Caco-2 (cell line): Measurements from ENCODE around the gene SMG7. TPM values are rescaled to one million over a fixed set of nuclear protein-coding genes. Genes with fewer than 3 reads are reported as not detected.
A peak's percentile ranks its signal among the peaks of the same experiment; 100 is the strongest.

Experiments
- BruUV-seq: library from RNA; stranded (reverse); fragments of 400-500 nt; replicated peaks from 2 replicates; lab custom pipeline; 2021; lab: Mats Ljungman, UMichigan
- CTCF ChIA-PET: fragments of 300-600 bp; sonication (Branson Sonifier 250); formaldehyde crosslinking; loops from one replicate; lab custom pipeline; 2022; ENCODE audit warnings: antibody characterized with exemption; lab: Charles Lee
- POLR2A ChIA-PET: fragments of 300-600 bp; sonication (Branson Sonifier 250); formaldehyde crosslinking; loops from one replicate; lab custom pipeline; 2022; ENCODE audit warnings: antibody characterized with exemption; lab: Charles Lee
- DNase-seq, 2 experiments: peaks; one replicate each; pipeline versions ENCODE4 v3.0.0 to v3.0.0-alpha.2; 2020 to 2022
- H3K27me3 ChIP-seq: replicated peaks from 2 replicates; pipeline ENCODE4 v1.6.0; 2011; ENCODE audit warnings: low read length; ENCODE audit not compliant: control insufficient read depth, insufficient read depth
- H3K36me3 ChIP-seq: 2 replicates; pipeline ENCODE4 v1.5.1; 2011; ENCODE audit warnings: low read length; ENCODE audit not compliant: control insufficient read depth, insufficient read depth
- H3K4me1 ChIP-seq: fragments of 250-450 bp; sonication (Bioruptor Pico); 2 replicates; pipeline ENCODE4 v1.5.1; 2020; ENCODE audit warnings: mild to moderate bottlenecking
- H3K4me3 ChIP-seq: 2 replicates; pipeline ENCODE4 v1.5.1; 2011; ENCODE audit warnings: low read depth, mild to moderate bottlenecking, control low read depth, low read length
- H3K9me3 ChIP-seq: fragments of 250-450 bp; sonication (Bioruptor Pico); 2 replicates; pipeline ENCODE4 v1.5.1; 2020; ENCODE audit warnings: mild to moderate bottlenecking, moderate library complexity
- H3K27ac Mint-ChIP-seq: one replicate; pipeline ENCODE4 v1.8.0; 2022; ENCODE audit warnings: mixed read lengths; ENCODE audit not compliant: unreplicated experiment
- H3K27me3 Mint-ChIP-seq: one replicate; pipeline ENCODE4 v1.8.0; 2022; ENCODE audit warnings: mixed read lengths; ENCODE audit not compliant: insufficient read depth, unreplicated experiment
- H3K36me3 Mint-ChIP-seq: one replicate; pipeline ENCODE4 v1.8.0; 2022; ENCODE audit warnings: mild to moderate bottlenecking, mixed read lengths; ENCODE audit not compliant: insufficient read depth, unreplicated experiment
- H3K4me1 Mint-ChIP-seq: one replicate; pipeline ENCODE4 v1.8.0; 2022; ENCODE audit warnings: low read depth, mixed read lengths; ENCODE audit not compliant: unreplicated experiment
- H3K4me3 Mint-ChIP-seq: one replicate; pipeline ENCODE4 v1.8.0; 2022; ENCODE audit warnings: mild to moderate bottlenecking, moderate library complexity, mixed read lengths; ENCODE audit not compliant: unreplicated experiment
- H3K9me3 Mint-ChIP-seq: one replicate; pipeline ENCODE4 v1.8.0; 2022; ENCODE audit warnings: mixed read lengths; ENCODE audit not compliant: unreplicated experiment
- CTCF ChIP-seq, 2 experiments: fragments of 200-600 bp in 1 of 2; IDR thresholded peaks; 1 replicate in 1 of 2; 2 replicates in 1 of 2; pipeline versions ENCODE4 v1.5.1 to v1.8.0; 2011 to 2022; ENCODE audit warnings: antibody characterized with exemption in 1 of 2, control low read depth in 1 of 2, inconsistent platforms in 1 of 2, low read depth in 1 of 2, low read length in 1 of 2, mild to moderate bottlenecking in 1 of 2, moderate library complexity in 1 of 2; ENCODE audit not compliant: insufficient read depth in 1 of 2, severe bottlenecking in 1 of 2, unreplicated experiment in 1 of 2
- intact Hi-C: fragments of 100-400 bp; cut with micrococcal nuclease; formaldehyde crosslinking; loops from one replicate; pipeline ENCODE4 v1.10.0; 2022; ENCODE audit not compliant: unreplicated experiment
- total RNA-seq: library from RNA; stranded (reverse); gene quantifications from 2 replicates; pipeline ENCODE4 v1.2.3, GENCODE V29; 2022

SMG7 gene
- total RNA-seq, 1 experiment from 2014 or later: 57.8 TPM

GRCh38 chr1:183431840-183432547 is 40.3 kb upstream of the SMG7 start:
- H3K36me3 ChIP-seq: no peaks in the 10 kb centered on the region
- ChIA-PET CTCF (no interaction called here), POLR2A (no interaction called here)
- no peak for DNase-seq
- H3K36me3 Mint-ChIP-seq: no peaks in the 10 kb centered on the region
- H3K9me3 ChIP-seq: no peaks in the 10 kb centered on the region
- no peaks in the 10 kb centered on the region for H3K27me3 Mint-ChIP-seq
- peak overlapping the region; percentile 1 for H3K27ac Mint-ChIP-seq
- peaks cover 30% of the 10 kb centered on the region for H3K4me1 Mint-ChIP-seq
- H3K27me3 ChIP-seq: no peaks in the 10 kb centered on the region
- H3K4me3 ChIP-seq: no peak overlapping the region
- peaks cover 34% of the 10 kb centered on the region for H3K4me1 ChIP-seq
- intact Hi-C loops: no loop called here
- no TSS peak for BruUV-seq
- peaks cover 22% of the 10 kb centered on the region for H3K9me3 Mint-ChIP-seq
- TF ChIP-seq CTCF (IDR thresholded peaks at IDR 0.05; ENCODE audit: insufficient read depth in 1 of 2, low read depth in 1 of 2, low read length in 1 of 2, severe bottlenecking in 1 of 2, unreplicated experiment in 1 of 2): no peak
- H3K4me3 Mint-ChIP-seq: no peak overlapping the region

GRCh38 chr1:183432548-183432875 is 39.8 kb upstream of the SMG7 start:
- H3K36me3 ChIP-seq: no peaks in the 10 kb centered on the region
- ChIA-PET POLR2A (no interaction called here), CTCF (no interaction called here)
- H3K27me3 ChIP-seq: no peaks in the 10 kb centered on the region
- no peaks in the 10 kb centered on the region for H3K9me3 ChIP-seq
- no peak for DNase-seq
- BruUV-seq: no TSS peak
- H3K27ac Mint-ChIP-seq: peak overlapping the region; percentile 1
- intact Hi-C loops: no loop called here
- H3K36me3 Mint-ChIP-seq: no peaks in the 10 kb centered on the region
- no peak for TF ChIP-seq CTCF (IDR thresholded peaks at IDR 0.05; ENCODE audit: insufficient read depth in 1 of 2, low read depth in 1 of 2, low read length in 1 of 2, severe bottlenecking in 1 of 2, unreplicated experiment in 1 of 2)
- peaks cover 34% of the 10 kb centered on the region for H3K4me1 ChIP-seq
- H3K9me3 Mint-ChIP-seq: peaks cover 22% of the 10 kb centered on the region
- H3K4me3 Mint-ChIP-seq: no peak overlapping the region
- no peaks in the 10 kb centered on the region for H3K27me3 Mint-ChIP-seq
- H3K4me3 ChIP-seq: no peak overlapping the region
- peaks cover 30% of the 10 kb centered on the region for H3K4me1 Mint-ChIP-seq

GRCh38 chr1:183433703-183434102 is 38.6 kb upstream of the SMG7 start:
- peaks cover 26% of the 10 kb centered on the region for H3K4me1 ChIP-seq
- Mint-ChIP-seq H3K9me3 (peaks cover 16% of the 10 kb centered on the region), H3K27me3 (no peaks in the 10 kb centered on the region), H3K4me1 (peaks cover 19% of the 10 kb centered on the region), H3K4me3 (no peak overlapping the region), H3K36me3 (no peaks in the 10 kb centered on the region), H3K27ac (no peak overlapping the region)
- POLR2A ChIA-PET: interaction anchor here (0.6 kb wide), 1 partner anchor 524 kb away, joined by 4 read pairs; no protein-coding TSS in a partner anchor
- no peak overlapping the region for H3K4me3 ChIP-seq
- no peaks in the 10 kb centered on the region for H3K27me3 ChIP-seq
- no peak for TF ChIP-seq CTCF (IDR thresholded peaks at IDR 0.05; ENCODE audit: insufficient read depth in 1 of 2, low read depth in 1 of 2, low read length in 1 of 2, severe bottlenecking in 1 of 2, unreplicated experiment in 1 of 2)
- CTCF ChIA-PET: interaction anchor here (0.6 kb wide), 1 partner anchor 25 kb away, joined by 4 read pairs; no protein-coding TSS in a partner anchor
- peak in 1 of 2 experiments; percentile 40 for DNase-seq
- H3K9me3 ChIP-seq: no peaks in the 10 kb centered on the region
- intact Hi-C loops: no loop called here
- no peaks in the 10 kb centered on the region for H3K36me3 ChIP-seq
- no TSS peak for BruUV-seq
